ENCODE results near the gene THAP8. TPM values are rescaled to one million over a fixed set of nuclear protein-coding genes. Genes with fewer than 3 reads are reported as not detected.

THAP8 gene
- total and polyA plus RNA-seq, 10 of the 15 experiments (the other 5 are each of a cell fraction or from before 2014, with no cell fraction given): 0.24 to 4.4 (median 2.6) TPM

- no peak for TF ChIP-seq NKRF (conservative IDR thresholded peaks at IDR 0.05)
Measured at GRCh38 chr19:36049080-36049698, 4.9 kb downstream of the THAP8 start (continued).

- DNase-seq (ENCODE audit: low read depth, low spot score) (no peak), ATAC-seq (no peak), FAIRE-seq (no peak)
- Histone ChIP-seq H4K20me1 (ENCODE audit: control insufficient read depth, insufficient read depth) (no peaks in the 10 kb centered on the region), H3K4me2 (ENCODE audit: control insufficient read depth, insufficient read depth) (no peak overlapping the region), H3K36me3 (ENCODE audit: control insufficient read depth in 2 of 2, insufficient read depth in 2 of 2, low read length in 1 of 2) (no peaks in the 10 kb centered on the region), H3K9ac (ENCODE audit: control insufficient read depth, insufficient read depth, low read length) (no peak overlapping the region), H3K79me2 (ENCODE audit: control insufficient read depth, insufficient read depth, low read length) (no peaks in the 10 kb centered on the region), H3K9me3 (replicated peaks; ENCODE audit: control insufficient read depth, insufficient read depth, low read length) (no peaks in the 10 kb centered on the region), H2AFZ (ENCODE audit: control insufficient read depth, low read depth, low read length) (no peak overlapping the region), H3K27me3 (replicated peaks in 1 of 2; ENCODE audit: control insufficient read depth in 2 of 2, insufficient read depth in 2 of 2, low read length in 1 of 2) (no peaks in the 10 kb centered on the region), H3K4me1 (ENCODE audit: control insufficient read depth, insufficient read depth, low read length) (no peaks in the 10 kb centered on the region), H3K27ac (ENCODE audit: control insufficient read depth, insufficient read depth) (no peak overlapping the region), H3K4me3 (no peak overlapping the region)
- intact Hi-C loops (cut with micrococcal nuclease; ENCODE audit: unreplicated experiment): no loop called here
- ChIA-PET SMC1A (ENCODE audit: uncharacterized antibody, unreplicated experiment) (interaction anchor here (0.6 to 0.8 kb wide), 2 partner anchors 15 to 34 kb away, joined by 3 read pairs; partner anchors contain the start of gene ALKBH6), CTCF (no interaction called here), POLR2A (interaction anchor here (0.7 to 1.3 kb wide), 3 partner anchors 34 to 960 kb away, joined by 3 read pairs; partner anchors contain the start of genes ALKBH6, ZNF146 and ZNF565), RAD21 (ENCODE audit: unreplicated experiment) (no interaction called here)
- in situ Hi-C loops (cut with MboI): no loop called here
- no peak for TF ChIP-seq BMI1 (IDR thresholded peaks at IDR 0.05; ENCODE audit: borderline replicate concordance)
- TF ChIP-seq HCFC1 (IDR thresholded peaks at IDR 0.05; ENCODE audit: low read length): no peak
- TF ChIP-seq GABPA (IDR thresholded peaks at IDR 0.05; ENCODE audit: low read depth): no peak
- BruUV-seq (replicated peaks): no TSS peak
Measured at GRCh38 chr19:36047835-36048234, 6.2 kb downstream of the THAP8 start.
